ENCODE measurements around the gene UBE3B. TPM values are rescaled to one million over a fixed set of nuclear protein-coding genes. Genes with fewer than 3 reads are reported as not detected.

Gene UBE3B
- total RNA-seq, 1 experiment from 2014 or later = 25.7 TPM

- H3K27ac ChIP-seq (ENCODE audit: low read length) = no peak overlapping the region
- ChIA-PET POLR2A (ENCODE audit: unreplicated experiment) (no interaction called here), CTCF (no interaction called here)
- H3K9me2 ChIP-seq (replicated peaks; ENCODE audit: low read length) = no peaks in the 10 kb centered on the region
- no peaks in the 10 kb centered on the region for H3K27me3 ChIP-seq (ENCODE audit: low read length)
- no peak for TF ChIP-seq EZH2 (IDR thresholded peaks at IDR 0.05; ENCODE audit: low read length, unreplicated experiment)
- no peak for TF ChIP-seq CTCF (conservative IDR thresholded peaks at IDR 0.05; ENCODE audit: low read depth, low read length)
- no peak for TF ChIP-seq EZH2phosphoT487 (IDR thresholded peaks at IDR 0.05; ENCODE audit: borderline replicate concordance, low read length)
- no peak for ATAC-seq
- BruUV-seq (replicated peaks) = no TSS peak
- no peaks in the 10 kb centered on the region for H3K79me2 ChIP-seq (ENCODE audit: low read length)
- H3K4me1 ChIP-seq (ENCODE audit: insufficient read depth, low read length) = no peaks in the 10 kb centered on the region
- no peak for DNase-seq
- no peaks in the 10 kb centered on the region for H4K20me1 ChIP-seq (ENCODE audit: low read length)
- H3K4me3 ChIP-seq (ENCODE audit: low read length) = no peak overlapping the region
- no peak overlapping the region for H3K4me2 ChIP-seq (ENCODE audit: low read length)
- H3K36me3 ChIP-seq (ENCODE audit: low read depth, low read length) = peaks cover 8% of the 10 kb centered on the region; the same call in 1 of the 2 replicates
- intact Hi-C loops (cut with micrococcal nuclease) = no loop called here
- no peak overlapping the region for H3K9ac ChIP-seq (ENCODE audit: low read length)
- no peak overlapping the region for H2AFZ ChIP-seq (ENCODE audit: low read length)
- no peaks in the 10 kb centered on the region for H3K9me3 ChIP-seq (ENCODE audit: low read length)
- no peaks in the 10 kb centered on the region for H3F3A ChIP-seq (ENCODE audit: low read length, unreplicated experiment)
These were observed 52.5 kb downstream of the UBE3B start for GRCh38 chr12:109529691-109530640.

DNA sequence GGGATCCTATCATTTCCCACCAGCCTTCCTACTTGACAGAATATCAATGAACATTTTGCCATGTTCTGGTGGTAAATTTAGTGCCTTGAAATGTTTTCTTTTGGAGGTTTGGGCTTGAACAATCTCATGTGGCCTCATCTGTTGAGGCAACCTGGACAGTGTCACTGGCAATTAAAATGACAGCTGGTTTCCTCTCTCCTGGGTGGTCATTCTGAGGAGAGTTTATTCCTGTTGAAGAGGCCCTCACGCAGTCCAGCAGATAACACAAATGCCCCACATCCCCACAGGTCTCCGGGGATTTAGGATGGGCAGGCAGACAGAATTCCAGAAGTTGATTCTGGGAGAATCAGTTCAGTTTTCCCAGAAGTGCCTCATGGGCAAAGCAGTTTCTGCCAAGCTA lies 54.0 kb downstream of the UBE3B start:
- H3K36me3 ChIP-seq (ENCODE audit: low read depth, low read length) = no peaks in the 10 kb centered on the region; the same call in 1 of the 2 replicates
- H3K4me3 ChIP-seq (ENCODE audit: low read length) = no peak overlapping the region
- ChIA-PET CTCF (no interaction called here), POLR2A (ENCODE audit: unreplicated experiment) (no interaction called here)
- H3K9me3 ChIP-seq (ENCODE audit: low read length) = no peaks in the 10 kb centered on the region
- no peak overlapping the region for H2AFZ ChIP-seq (ENCODE audit: low read length)
- DNase-seq (no peak), ATAC-seq (no peak)
- intact Hi-C loops (cut with micrococcal nuclease) = no loop called here
- H3K27me3 ChIP-seq (ENCODE audit: low read length) = no peaks in the 10 kb centered on the region
- H3K4me1 ChIP-seq (ENCODE audit: insufficient read depth, low read length) = no peaks in the 10 kb centered on the region
- no peak overlapping the region for H3K27ac ChIP-seq (ENCODE audit: low read length)
- no peaks in the 10 kb centered on the region for H3K9me2 ChIP-seq (replicated peaks; ENCODE audit: low read length)
- H3K79me2 ChIP-seq (ENCODE audit: low read length) = no peaks in the 10 kb centered on the region
- no peak for TF ChIP-seq CTCF (conservative IDR thresholded peaks at IDR 0.05; ENCODE audit: low read depth, low read length)
- no peak overlapping the region for H3K9ac ChIP-seq (ENCODE audit: low read length)
- no peaks in the 10 kb centered on the region for H4K20me1 ChIP-seq (ENCODE audit: low read length)
- BruUV-seq (replicated peaks) = no TSS peak
- H3F3A ChIP-seq (ENCODE audit: low read length, unreplicated experiment) = no peaks in the 10 kb centered on the region
- no peak overlapping the region for H3K4me2 ChIP-seq (ENCODE audit: low read length)

All from PC-3 (cell line).